PC-3 (cell line): ENCODE measurements around the gene ROS1.

ENCODE experiments used
- CTCF ChIP-seq: fragments of 300-600 bp; sonication (generic); conservative IDR thresholded peaks from 2 replicates; pipeline ENCODE4 v1.5.1; 2017; ENCODE audit warnings: antibody characterized with exemption, low read depth, mild to moderate bottlenecking, low read length
- EZH2 ChIP-seq: fragments of 300-600 bp; sonication (generic); IDR thresholded peaks from one replicate; pipeline ENCODE4 v1.6.1; 2017; ENCODE audit warnings: antibody characterized with exemption, mild to moderate bottlenecking, low read length; ENCODE audit not compliant: unreplicated experiment

GRCh38 chr6:117401799-117402198, 23.9 kb downstream of the ROS1 start:
- TF ChIP-seq CTCF (no peak), EZH2 (no peak)
